ENCODE results near the gene HERPUD1. TPM values are rescaled to one million over a fixed set of nuclear protein-coding genes. Genes with fewer than 3 reads are reported as not detected.
"Not testable (repeated sequence)": the region's sequence is repeated elsewhere in the genome, so short reads cannot be mapped to it uniquely, and the experiment has no call there.

HERPUD1 gene
- total RNA-seq, 1 donor from 2014 or later, result 171 TPM

GRCh38 chr16:56933828-56934598, 2.1 kb downstream of the HERPUD1 start:
- DNase-seq (ENCODE audit: low spot score), result no peak

- not testable (repeated sequence) for DNase-seq (ENCODE audit: low spot score)
Observed at GRCh38 chr16:56934599-56935145, 2.7 kb downstream of the HERPUD1 start.

GRCh38 chr16:56935201-56935600, 3.3 kb downstream of the HERPUD1 start:
- DNase-seq (ENCODE audit: low spot score), result no peak

GRCh38 chr16:56936491-56936890, 4.5 kb downstream of the HERPUD1 start:
- DNase-seq (ENCODE audit: low spot score), result no peak

GRCh38 chr16:56936950-56937349, 5.0 kb downstream of the HERPUD1 start:
- DNase-seq (ENCODE audit: low spot score), result no peak

GRCh38 chr16:56938664-56939513, 6.9 kb downstream of the HERPUD1 start:
- DNase-seq (ENCODE audit: low spot score), result no peak

GRCh38 chr16:56939801-56940200, 7.9 kb downstream of the HERPUD1 start:
- no peak for DNase-seq (ENCODE audit: low spot score)

GRCh38 chr16:56941092-56941491, 9.2 kb downstream of the HERPUD1 start:
- DNase-seq (ENCODE audit: low spot score), result no peak

GRCh38 chr16:56941856-56942331, 10.0 kb downstream of the HERPUD1 start:
- DNase-seq (ENCODE audit: low spot score), result no peak

- no peak for DNase-seq (ENCODE audit: low spot score)
Observed at GRCh38 chr16:56943761-56944375, 11.9 kb downstream of the HERPUD1 start.

GRCh38 chr16:56944954-56945839, 13.3 kb downstream of the HERPUD1 start:
- DNase-seq (ENCODE audit: low spot score), result no peak

GRCh38 chr16:56945847-56946527, 14.0 kb downstream of the HERPUD1 start:
- DNase-seq (ENCODE audit: low spot score), result no peak

- no peak for DNase-seq (ENCODE audit: low spot score)
Observed at GRCh38 chr16:56946767-56947603, 15.0 kb downstream of the HERPUD1 start.

GRCh38 chr16:56947604-56947995, 15.7 kb downstream of the HERPUD1 start:
- DNase-seq (ENCODE audit: low spot score), result no peak

- no peak for DNase-seq (ENCODE audit: low spot score)
Observed at GRCh38 chr16:56948234-56948633, 16.3 kb downstream of the HERPUD1 start.

GRCh38 chr16:56950051-56950450, 18.1 kb downstream of the HERPUD1 start:
- no peak for DNase-seq (ENCODE audit: low spot score)

GRCh38 chr16:56950455-56950854, 18.5 kb downstream of the HERPUD1 start:
- no peak for DNase-seq (ENCODE audit: low spot score)

GRCh38 chr16:56950881-56951771, 19.2 kb downstream of the HERPUD1 start:
- DNase-seq (ENCODE audit: low spot score), result no peak
